Activated T-helper 9 cell treated with anti-CD3 and anti-CD28 coated beads, Interleukin-2, amount 50 U/mL, for 16 hours (primary cell): ENCODE measurements around the gene TSPEAR.

Experiments used
- DNase-seq: peaks from one replicate; pipeline ENCODE4 v3.0.0-alpha.2; 2020; ENCODE audit warnings: low read depth

Gene TSPEAR

DNA sequence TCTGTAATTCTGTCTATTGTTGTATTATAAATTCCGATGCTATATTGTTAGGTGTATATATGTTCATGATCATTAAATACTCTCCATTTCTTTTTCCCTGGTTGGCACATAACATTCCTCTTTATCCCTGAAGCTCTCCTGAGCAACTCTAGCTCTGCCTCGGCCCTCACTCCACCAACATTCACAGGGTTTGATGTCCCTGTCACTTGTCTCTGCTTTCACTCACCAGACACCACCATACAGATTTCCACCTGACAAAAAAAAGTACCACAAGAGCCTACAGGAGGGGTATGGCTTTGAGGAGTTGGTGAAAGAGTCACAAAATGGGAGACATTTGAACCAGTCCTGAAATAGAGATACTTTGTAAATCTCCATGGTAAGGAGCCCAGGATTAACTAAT lies 8.8 kb upstream of the TSPEAR start:
- DNase-seq: no peak

DNA sequence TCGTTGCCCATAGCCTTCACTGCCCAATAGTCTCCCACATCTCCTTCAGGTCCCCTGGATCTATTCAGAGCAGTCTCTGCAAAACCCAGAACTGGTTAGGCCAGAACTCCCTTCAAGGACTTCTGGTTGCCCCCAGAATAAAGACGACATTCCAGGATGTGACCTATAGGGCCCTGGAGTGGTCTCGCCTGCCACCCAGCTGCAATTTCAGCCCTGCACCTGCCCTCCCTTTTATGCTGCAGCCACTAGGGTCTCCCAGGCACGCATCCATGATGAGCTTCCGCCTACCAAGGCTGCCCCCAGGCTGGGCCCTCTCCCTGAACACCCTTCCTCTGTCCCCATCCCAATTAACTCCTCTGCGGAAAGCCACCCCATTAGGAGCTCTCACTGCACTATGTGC lies 7.2 kb upstream of the TSPEAR start:
- no peak for DNase-seq

DNA sequence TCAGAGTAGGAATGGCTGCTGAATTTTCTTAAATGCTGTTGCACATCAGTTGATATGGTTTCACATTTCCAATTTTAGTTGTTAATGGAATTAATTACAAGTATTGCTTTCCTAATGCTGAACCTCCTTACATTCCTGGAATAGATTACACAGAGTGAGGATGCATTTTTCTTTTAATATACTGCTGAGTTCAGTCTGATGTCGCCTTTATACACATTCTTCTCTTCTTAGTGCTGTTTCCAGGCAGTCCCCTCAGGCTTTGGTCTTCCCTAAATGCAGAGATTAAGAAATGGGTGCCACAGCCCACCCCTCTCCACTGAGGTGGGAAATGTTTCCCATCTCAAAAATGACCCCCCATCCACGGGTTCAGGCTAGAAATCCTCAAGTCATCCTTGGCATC lies 6.7 kb upstream of the TSPEAR start:
- DNase-seq: no peak

DNA sequence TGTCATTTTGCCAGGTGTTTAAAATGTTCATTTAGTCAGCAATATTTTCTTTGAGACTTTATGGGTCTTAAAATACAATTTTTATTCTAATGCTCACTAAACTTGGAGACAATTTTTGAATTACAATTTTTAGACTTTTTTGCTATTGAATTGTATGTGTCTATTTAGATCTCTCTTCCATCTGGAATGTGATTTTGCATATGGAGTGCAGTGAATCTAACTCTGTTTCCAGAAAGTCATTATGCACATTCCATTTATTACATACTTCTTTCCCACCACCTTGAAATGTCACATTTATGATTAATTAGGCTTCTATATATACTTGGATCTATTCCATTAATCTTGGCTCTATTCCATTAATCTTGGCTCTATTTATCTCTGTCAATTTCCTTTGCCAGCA lies 5.6 kb upstream of the TSPEAR start:
- no peak for DNase-seq

DNA sequence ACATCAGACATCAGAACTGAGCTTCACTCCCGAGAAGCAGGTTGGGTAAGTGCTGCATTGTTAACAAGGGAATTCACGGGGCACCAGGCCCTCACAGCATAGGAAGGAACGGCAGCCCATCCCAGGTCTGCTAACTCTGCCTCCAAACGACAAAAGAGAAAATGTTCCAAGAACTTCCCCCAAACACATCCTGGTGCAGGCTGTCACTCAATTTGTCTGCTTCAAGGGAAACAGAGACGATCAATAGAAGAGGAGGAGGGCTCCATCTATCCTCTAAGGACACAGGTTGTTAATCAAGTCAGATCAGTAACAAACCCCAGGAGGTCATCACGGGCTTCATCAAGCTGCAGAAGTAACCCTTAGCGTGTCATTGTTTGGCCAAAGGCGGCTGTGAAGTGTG lies 3.5 kb upstream of the TSPEAR start:
- DNase-seq: no peak

DNA sequence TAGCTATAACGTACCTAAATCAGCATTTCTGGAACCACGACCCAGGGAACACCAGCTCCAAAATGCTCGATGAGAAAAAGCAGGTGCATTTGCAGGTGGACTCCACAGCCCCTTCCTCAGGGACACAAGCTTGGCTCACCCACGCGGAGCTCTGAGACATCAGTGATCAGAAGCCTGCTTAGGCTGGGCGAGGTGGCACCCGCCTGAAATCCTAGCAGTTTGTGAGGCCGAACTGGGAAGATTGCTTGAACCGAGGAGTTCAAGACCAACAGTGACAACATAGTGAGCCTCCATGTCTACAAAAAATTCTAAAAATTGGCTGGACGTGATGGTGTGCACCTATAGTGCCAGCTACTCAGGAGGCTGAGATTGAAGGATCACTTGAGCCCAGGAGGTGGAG lies 2.5 kb upstream of the TSPEAR start:
- DNase-seq: no peak

DNA sequence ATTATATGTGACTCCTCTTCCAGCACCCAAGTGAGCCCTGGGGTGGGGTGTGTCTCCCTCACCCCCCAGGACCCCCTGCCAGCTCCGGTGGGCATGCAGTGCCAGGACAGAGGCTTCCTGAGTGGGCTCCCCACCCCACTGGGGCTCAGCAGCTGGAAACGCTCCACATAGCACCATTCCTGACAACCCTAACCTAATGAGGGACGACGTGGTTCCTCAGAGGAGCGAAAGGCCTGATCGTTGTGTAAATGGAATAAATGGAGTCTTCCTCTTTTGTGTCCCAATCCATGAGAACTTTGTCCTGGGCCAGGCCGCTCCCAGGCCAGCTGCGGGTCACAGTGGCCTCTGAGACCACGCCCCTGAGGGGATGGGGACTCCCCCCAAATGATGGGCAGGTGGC lies 1.8 kb upstream of the TSPEAR start:
- no peak for DNase-seq

DNA sequence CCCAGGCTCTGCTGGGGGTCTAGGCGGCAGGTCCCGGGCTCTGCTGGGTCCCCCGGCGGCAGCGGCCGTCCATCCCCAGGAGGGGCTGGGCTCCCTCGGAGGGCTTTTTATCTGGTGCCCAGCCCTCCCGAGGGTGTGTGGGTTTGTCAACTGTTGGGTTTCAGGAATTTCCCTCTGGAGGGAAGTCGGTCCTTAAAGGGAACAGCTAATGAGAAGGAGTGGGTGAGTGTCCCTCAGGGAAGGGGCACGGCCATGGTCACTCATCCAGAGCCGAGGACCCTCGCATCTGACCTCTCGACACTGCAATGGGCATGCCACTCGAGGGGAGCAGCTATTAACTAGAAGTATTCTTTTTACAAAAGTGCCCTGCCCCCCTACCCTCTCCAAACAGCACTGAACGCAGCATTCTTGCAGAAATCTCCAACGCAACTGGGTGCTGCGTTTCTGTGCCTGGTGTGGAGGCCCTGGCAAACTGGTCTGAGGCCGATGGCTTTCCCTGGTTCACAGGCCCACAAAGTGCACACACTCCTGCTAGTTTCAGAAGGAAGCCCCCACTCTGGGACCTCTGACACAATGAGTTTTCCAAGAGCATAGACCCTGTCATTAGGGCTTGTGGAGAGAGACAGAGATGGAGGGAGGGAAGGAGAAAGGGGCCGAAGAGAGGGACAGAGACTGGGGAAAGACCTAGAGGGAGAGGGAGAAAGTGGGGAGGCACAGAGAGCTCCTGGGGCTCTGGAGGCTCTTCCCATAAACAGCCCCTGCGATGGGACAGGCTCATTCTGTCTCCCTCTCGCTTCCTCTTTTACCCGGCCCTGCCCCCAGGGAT lies 1.0 kb upstream of the TSPEAR start:
- no peak for DNase-seq

DNA sequence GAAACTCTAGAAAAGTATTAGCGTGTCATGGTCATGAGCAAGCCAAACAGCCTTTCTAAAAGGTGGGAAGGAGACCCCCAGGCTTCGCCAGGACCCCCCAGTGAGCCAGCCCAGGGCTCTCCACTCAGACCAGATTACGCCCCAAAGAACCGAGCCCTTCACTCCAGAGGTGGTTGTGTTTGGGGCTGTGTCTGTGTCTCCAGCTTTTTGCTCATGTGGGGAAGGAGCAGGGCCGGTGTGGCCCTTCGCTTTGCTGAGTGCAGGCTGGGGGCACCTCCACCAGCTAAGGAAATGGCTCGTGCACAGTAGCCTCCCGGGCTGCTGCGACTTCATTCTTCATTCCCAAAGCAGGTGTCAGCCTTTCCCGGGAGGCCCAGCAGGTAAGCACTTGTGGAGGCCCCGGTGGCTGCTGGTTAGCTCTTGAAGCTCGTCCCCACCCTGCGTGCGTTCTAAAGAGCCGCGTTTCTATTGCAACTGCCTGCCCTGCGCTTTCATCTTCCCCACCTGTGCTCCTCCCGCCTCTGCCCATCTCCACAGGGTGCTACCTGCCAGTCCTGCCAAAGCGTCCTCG lies 531 bp downstream of the TSPEAR start:
- no peak for DNase-seq

DNA sequence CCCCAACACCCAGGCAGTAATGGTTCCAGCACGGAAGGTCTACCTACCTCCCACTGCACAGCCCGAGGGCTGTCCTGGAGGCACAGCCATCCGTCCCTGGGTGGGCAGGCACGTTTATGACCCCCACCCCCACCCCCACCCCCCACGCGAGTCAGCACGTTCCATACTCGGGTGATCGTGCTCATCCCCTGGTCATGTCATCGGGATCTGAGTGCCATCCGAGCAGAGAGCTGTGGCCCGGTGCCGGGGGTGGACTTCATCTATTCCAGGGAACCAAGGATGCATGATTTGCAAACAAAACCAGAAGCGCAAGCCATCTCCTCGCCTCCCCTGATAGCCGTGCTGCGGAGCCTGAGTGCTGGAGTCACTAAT lies 1.1 kb downstream of the TSPEAR start:
- no peak for DNase-seq

DNA sequence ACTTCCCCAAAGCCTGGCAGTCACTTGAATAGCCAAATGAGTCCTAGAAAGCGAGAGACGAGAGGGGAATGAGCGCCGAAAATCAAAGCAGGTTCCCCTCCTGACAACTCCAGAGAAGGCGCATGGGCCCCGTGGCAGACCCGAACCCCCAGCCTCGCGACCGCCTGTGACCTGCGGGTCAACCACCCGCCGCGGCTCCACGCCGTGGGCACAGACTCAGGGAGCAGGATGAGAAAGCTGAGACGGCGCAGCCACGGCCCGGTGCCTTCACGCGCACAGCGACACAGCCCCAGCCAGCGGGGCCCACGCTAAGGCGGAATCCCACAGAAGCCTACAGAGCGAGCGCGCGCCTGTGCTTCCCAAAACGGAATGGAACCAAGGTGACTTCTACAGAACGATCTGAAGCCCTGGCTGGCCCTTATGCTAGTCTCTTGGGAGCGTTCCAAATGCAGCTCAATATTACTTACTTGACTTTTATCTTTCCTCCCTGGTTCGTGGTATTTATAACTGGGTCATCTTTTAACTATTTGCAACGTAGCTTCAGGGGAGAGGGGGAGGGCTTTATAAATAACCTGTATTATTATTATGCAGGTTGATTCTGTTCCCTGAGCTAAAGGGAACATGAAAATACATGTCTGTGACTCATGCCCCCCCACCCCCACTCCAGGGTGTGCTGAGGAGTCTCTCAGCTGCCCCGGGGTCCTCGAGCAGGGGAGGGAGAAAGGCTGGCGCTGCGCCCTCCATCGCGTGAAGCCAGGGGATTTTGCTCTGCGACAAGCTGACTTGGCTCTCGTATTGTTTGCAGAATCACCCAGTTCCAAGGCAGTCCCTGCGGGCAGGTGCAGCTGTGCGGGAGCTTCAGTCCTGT lies 1.7 kb downstream of the TSPEAR start:
- DNase-seq: no peak

DNA sequence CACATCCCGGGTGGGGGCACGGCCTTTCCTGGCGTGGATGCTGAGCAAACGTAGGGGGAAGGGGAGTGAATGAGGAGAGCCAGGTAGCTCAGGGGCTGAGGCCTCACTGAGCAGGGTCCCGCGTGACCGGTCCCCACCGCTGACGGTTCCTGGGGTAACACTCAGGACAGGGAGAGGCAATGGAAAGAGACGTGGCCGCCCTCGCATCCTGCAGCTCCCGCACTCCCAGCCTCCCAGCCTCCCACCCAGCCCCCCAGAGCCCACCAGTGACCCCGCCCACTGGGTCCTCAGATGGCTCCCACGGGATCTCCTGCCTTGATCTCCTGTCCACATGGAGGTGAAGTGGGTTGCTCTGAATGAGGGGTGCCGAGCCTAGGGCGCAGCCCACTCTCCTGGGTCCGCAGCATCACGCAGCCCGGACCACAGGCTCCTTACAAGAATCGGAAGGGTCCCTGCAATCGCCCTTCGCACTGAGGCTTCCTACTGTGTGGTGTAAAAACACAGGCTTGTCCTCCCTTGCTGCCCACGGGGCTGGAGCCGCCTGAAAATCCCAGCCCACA lies 2.4 kb downstream of the TSPEAR start:
- DNase-seq: no peak

DNA sequence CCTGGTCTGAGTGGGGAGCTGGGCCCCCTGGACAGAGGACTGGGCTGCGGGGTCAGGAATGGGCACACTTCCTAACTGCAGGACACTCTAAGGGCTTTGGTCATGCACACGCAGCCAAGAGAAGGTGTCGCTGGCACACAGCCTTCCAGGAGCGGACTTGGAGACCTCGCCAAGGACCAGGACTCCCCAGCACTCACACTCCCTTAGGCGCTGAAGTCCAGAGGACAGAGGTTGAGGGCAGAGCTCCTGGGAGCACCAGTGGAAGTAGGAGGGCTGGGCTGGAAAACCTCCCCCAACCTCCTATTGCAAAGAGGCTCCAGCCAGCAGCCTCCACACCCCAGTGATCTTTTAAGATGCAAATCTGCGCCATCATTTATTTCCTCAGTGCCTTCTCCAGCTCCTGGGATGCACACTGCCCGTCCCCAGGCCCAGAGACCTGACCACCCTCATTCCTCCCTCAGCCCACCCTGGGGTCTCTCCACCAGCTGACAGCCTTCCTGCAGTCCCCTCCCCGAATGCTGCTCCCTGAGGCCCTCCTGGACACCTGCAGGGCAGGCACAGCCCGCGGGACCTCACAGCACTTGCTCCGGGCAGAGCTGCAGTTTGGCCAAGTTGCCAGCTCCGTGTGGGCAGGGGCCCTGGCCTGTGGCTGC lies 3.0 kb downstream of the TSPEAR start:
- DNase-seq: no peak

DNA sequence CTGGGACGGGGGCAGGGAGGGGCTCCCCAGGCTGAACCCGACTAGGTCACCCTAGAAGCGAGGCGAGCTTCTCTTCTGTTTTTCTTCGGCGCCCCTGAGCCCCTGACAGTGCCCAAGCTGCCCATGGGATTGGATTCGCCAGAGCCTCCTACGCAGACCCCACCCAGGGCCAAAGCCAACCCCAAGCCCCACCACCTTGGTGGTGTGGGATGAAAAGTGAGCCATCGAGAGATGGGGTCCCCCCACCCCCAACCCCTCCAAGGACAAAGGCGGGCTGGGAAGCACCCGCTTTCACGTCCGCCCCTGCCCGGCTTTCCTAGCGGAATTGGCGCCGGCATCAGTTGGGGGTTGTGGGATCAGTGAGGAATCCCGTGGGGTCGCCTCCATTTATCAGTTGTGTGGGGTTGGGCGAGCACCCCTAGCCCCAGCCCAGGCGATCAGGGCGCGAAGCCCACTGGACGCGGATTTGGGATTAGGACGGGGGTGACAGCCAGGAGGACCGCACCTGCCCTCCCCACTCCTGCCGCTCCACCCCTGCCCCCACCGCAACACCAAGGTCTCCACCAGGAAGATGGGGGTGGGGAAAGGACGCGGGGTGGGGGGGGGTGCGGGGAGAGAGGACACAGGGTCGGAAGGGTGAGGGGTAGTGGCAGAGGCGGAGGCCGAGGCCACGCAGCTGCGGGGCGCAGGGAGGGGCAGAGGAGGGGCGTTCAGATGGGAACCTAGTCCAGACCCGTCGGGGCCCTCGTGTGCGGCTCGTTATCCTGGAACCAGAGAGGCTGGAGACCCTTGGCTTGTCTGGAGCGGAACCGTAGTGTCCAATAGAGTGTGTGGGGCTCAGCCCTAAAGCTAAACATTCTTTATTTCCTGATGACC lies 4.4 kb downstream of the TSPEAR start:
- DNase-seq: no peak

DNA sequence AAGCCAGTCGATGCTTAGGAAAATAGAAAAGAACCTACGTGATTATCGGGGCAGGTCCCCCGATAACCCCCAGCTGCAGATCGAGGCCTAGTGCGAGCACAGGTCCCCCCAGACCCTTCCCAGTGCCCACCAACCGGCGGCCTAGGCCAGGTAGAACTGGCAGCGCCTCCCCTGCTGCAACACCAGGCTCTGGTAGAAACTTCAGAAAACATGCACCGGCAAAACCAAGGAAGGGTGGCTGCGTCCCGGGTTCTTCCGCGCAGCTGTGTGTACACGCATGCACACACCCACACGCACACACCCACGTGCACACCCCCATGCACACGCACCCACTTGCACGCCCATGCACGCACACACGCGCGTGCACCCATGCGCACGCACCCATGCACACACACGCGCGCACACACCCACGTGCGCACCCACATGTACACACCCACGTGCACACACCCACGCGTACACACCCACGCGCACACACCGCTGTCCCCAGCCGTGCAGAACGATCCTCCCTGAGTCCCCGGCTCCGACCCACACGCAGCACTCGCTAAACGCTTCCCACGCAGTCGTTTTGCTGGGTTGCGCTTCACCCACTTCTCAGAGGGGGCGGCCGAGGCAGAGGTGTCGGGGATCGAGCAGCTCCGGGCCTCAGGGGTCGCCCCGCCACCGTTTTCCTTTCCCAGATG lies 5.2 kb downstream of the TSPEAR start:
- no peak for DNase-seq

DNA sequence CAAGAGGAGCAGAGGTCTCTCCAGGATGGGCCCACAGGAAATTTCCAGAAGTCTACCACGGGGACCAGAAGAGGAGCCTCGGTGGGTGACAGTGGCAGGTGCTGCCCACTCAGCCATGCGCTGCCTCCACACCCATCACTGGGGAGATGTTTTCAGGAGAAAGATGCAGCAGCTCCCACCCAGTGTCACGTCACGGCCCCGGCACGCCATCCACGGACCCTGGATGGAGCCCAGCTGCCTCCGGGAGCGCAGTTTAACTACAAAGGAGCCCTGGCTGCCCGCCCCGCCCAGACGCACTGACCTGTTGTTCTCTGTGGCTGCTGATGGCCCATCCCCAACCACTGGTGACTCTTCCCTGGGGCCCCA lies 6.8 kb downstream of the TSPEAR start:
- DNase-seq: no peak

DNA sequence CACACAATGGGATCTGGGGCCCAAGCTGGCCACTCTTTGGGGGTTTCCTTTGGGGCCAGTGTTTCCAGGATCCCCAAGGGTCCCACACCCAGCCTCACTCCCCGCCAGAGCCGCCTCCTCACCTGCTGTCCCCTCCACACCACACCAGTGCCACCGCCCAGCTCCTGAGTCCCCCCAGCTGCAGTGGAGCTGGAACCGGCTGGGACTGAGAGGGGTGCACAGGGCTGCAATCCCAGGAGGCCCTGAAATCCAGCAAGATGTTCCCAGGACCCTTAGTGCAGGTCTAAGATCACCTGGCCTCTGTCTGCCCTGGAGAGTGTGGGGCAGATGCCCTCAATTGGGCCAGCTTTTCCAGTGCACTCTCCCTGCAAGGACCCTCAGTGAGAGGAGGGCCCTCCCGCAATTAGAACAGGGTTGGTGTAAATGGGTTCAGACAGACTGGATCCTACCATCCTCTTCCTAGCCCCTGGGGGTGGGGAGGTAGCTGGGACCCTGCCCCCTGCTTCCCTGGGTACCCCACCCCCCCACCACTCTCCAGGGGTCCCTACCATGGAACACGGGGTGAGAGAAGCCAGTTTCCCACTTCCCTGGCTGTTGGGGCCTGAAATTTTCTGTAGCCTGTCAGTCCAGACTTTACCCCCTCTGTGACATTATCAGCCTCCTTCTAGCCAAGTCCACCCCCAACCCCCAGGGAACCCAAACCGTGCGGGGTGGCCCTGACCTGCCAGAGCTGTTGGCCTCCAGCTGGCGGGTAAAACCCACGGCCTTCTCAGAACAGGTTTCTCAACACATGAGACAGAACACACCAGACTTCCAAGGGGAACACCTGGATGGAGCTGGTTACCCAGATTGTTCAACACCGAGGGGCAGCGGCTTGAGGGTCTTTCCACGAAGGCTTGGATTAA lies 7.4 kb downstream of the TSPEAR start:
- no peak for DNase-seq

DNA sequence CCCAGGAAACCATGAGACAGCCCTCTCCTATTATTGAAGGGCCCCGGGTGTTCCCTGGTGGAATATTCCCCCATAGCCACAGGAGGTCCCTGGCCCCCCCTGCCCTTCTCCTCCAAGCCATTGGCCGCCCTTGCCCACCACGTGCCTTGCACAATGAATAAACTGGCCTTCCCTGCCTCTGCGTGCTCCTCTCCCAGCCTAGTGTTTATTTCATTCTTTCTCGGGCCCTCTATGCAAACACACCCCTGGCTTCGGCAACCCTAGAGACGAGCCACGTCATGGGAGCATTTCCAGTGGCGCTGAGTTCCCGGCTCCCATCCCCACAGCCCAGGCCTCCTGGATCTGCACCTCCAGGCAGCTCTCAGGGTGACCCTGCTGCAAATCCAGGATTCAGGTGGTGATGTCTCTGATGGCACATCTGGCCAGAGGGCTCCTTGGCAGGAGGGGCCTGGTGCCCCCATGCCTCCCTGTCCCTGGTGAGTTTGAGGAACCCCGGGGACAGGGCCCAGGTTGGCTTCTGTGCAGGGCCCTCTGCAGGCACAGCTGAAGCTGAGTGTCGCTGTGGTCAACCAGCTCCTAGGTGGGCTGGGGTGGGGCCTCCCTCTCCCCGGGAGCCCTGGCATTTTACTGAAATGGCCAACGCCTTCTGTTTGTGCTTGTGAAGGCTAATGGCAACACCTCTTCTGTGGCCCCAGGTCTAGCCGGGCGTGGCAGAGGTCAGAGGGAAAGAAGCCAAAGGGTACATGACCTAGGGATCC lies 8.2 kb downstream of the TSPEAR start:
- no peak for DNase-seq
